Astrocyte (in vitro differentiated cells and primary cell): ENCODE data around the gene ELMOD3. TPM values are rescaled to one million over a fixed set of nuclear protein-coding genes. Genes with fewer than 3 reads are reported as not detected.

Source experiments
- DNase-seq: peaks from one replicate; pipeline ENCODE4 v3.0.0-alpha.2; 2010; ENCODE audit warnings: low read depth
- FAIRE-seq: peaks from 2 replicates; lab custom pipeline; 2011; peaks lifted over from hg19 to GRCh38; lab: Jason Lieb, UNC
- H2AFZ ChIP-seq: 2 replicates; pipeline ENCODE4 v1.6.0; 2012; ENCODE audit warnings: low read depth, low read length, inconsistent platforms
- H3K27ac ChIP-seq: 2 replicates; pipeline ENCODE4 v1.5.1; 2011; ENCODE audit warnings: low read depth, low read length, inconsistent platforms
- H3K27me3 ChIP-seq: 2 replicates; pipeline ENCODE4 v1.6.0; 2011; ENCODE audit warnings: low read length, inconsistent platforms; ENCODE audit not compliant: insufficient read depth
- H3K36me3 ChIP-seq: 2 replicates; pipeline ENCODE4 v1.5.1; 2011; ENCODE audit warnings: low read length, inconsistent platforms; ENCODE audit not compliant: insufficient read depth
- H3K4me1 ChIP-seq: 2 replicates; pipeline ENCODE4 v1.5.1; 2011; ENCODE audit warnings: low read length, inconsistent platforms; ENCODE audit not compliant: insufficient read depth
- H3K4me2 ChIP-seq: 2 replicates; pipeline ENCODE4 v1.6.0; 2012; ENCODE audit warnings: low read length, inconsistent platforms
- H3K4me3 ChIP-seq: 2 replicates; pipeline ENCODE4 v1.5.1; 2011; ENCODE audit warnings: low read depth, mild to moderate bottlenecking, low read length, inconsistent platforms; ENCODE audit not compliant: insufficient read depth
- H3K79me2 ChIP-seq: 2 replicates; pipeline ENCODE4 v1.6.0; 2012; ENCODE audit warnings: mild to moderate bottlenecking, low read length, inconsistent platforms; ENCODE audit not compliant: insufficient read depth
- H3K9ac ChIP-seq: 2 replicates; pipeline ENCODE4 v1.6.0; 2012; ENCODE audit warnings: mild to moderate bottlenecking, low read length, inconsistent platforms
- H3K9me3 ChIP-seq: 2 replicates; pipeline ENCODE4 v1.5.1; 2012; ENCODE audit warnings: low read depth, mild to moderate bottlenecking, low read length, inconsistent platforms; ENCODE audit not compliant: insufficient read depth
- H4K20me1 ChIP-seq: 2 replicates; pipeline ENCODE4 v1.6.0; 2012; ENCODE audit warnings: low read length, inconsistent platforms; ENCODE audit not compliant: insufficient read depth
- H3K27ac Mint-ChIP-seq: one replicate; pipeline ENCODE4 v1.8.0; 2021; ENCODE audit warnings: mild to moderate bottlenecking, mixed read lengths; ENCODE audit not compliant: unreplicated experiment
- H3K27me3 Mint-ChIP-seq: one replicate; pipeline ENCODE4 v1.8.0; 2021; ENCODE audit warnings: low read depth, mixed read lengths; ENCODE audit not compliant: unreplicated experiment
- H3K36me3 Mint-ChIP-seq: one replicate; pipeline ENCODE4 v1.8.0; 2021; ENCODE audit warnings: low read depth, mixed read lengths; ENCODE audit not compliant: unreplicated experiment
- H3K4me1 Mint-ChIP-seq: one replicate; pipeline ENCODE4 v1.8.0; 2021; ENCODE audit warnings: low read depth, mixed read lengths; ENCODE audit not compliant: unreplicated experiment
- H3K4me3 Mint-ChIP-seq: one replicate; pipeline ENCODE4 v1.8.0; 2021; ENCODE audit warnings: mild to moderate bottlenecking, moderate library complexity, mixed read lengths; ENCODE audit not compliant: unreplicated experiment
- H3K9me3 Mint-ChIP-seq: one replicate; pipeline ENCODE4 v1.8.0; 2021; ENCODE audit warnings: mild to moderate bottlenecking, mixed read lengths; ENCODE audit not compliant: unreplicated experiment
- CTCF ChIP-seq: IDR thresholded peaks from 2 replicates; pipeline ENCODE4 v1.5.1; 2011; ENCODE audit warnings: low read depth, mild to moderate bottlenecking, inconsistent platforms, low read length, moderate library complexity; ENCODE audit not compliant: insufficient read depth
- EZH2 ChIP-seq: IDR thresholded peaks from 2 replicates; pipeline ENCODE4 v1.6.1; 2012; ENCODE audit warnings: mild to moderate bottlenecking, low read length, inconsistent platforms; ENCODE audit not compliant: insufficient read depth
- total RNA-seq: library from RNA; stranded (reverse); gene quantifications from 2 replicates; pipeline ENCODE4 v1.2.1, GENCODE V29; 2021

ELMOD3 gene
- total RNA-seq, 1 donor from 2014 or later: 11.7 TPM

- no peaks in the 10 kb centered on the region for H3K36me3 ChIP-seq
- no peak overlapping the region for H3K9ac ChIP-seq
- H3K4me3 ChIP-seq: no peak overlapping the region
- no peak overlapping the region for H3K27ac ChIP-seq
- DNase-seq (no peak), FAIRE-seq (no peak)
- no peaks in the 10 kb centered on the region for H3K27me3 ChIP-seq
- peaks cover 11% of the 10 kb centered on the region for H3K27me3 Mint-ChIP-seq
- H3K4me1 Mint-ChIP-seq: peaks cover 9% of the 10 kb centered on the region
- peak overlapping the region; percentile 34 for H3K27ac Mint-ChIP-seq
- H4K20me1 ChIP-seq: no peaks in the 10 kb centered on the region
- H3K79me2 ChIP-seq: no peaks in the 10 kb centered on the region
- H3K4me3 Mint-ChIP-seq: no peak overlapping the region
- no peaks in the 10 kb centered on the region for H3K9me3 Mint-ChIP-seq
- no peaks in the 10 kb centered on the region for H3K9me3 ChIP-seq
- peaks cover 29% of the 10 kb centered on the region for H3K4me1 ChIP-seq
- no peak for TF ChIP-seq CTCF
- TF ChIP-seq EZH2: no peak
- H2AFZ ChIP-seq: no peak overlapping the region
- peaks cover 2% of the 10 kb centered on the region for H3K36me3 Mint-ChIP-seq
- H3K4me2 ChIP-seq: no peak overlapping the region
Measured at GRCh38 chr2:85435981-85436835, 81.6 kb downstream of the ELMOD3 start.

- DNase-seq (no peak), FAIRE-seq (no peak)
- Mint-ChIP-seq H3K27ac (peak overlapping the region; percentile 72), H3K4me1 (peaks cover 5% of the 10 kb centered on the region), H3K36me3 (peaks cover 2% of the 10 kb centered on the region), H3K4me3 (peak overlapping the region; percentile 72), H3K9me3 (no peaks in the 10 kb centered on the region), H3K27me3 (peaks cover 11% of the 10 kb centered on the region)
- TF ChIP-seq CTCF (no peak), EZH2 (no peak)
- Histone ChIP-seq H3K9ac (peak overlapping the region; percentile 86), H4K20me1 (no peaks in the 10 kb centered on the region), H3K27ac (peak overlapping the region; percentile 47), H3K27me3 (no peaks in the 10 kb centered on the region), H3K4me1 (peaks cover 29% of the 10 kb centered on the region), H2AFZ (peak overlapping the region; percentile 79), H3K9me3 (no peaks in the 10 kb centered on the region), H3K4me3 (no peak overlapping the region), H3K4me2 (peak overlapping the region; percentile 94), H3K36me3 (no peaks in the 10 kb centered on the region), H3K79me2 (no peaks in the 10 kb centered on the region)
Measured at GRCh38 chr2:85436836-85437487, 82.4 kb downstream of the ELMOD3 start.
